ENCODE results near the gene AKR1B15. TPM values are rescaled to one million over a fixed set of nuclear protein-coding genes. Genes with fewer than 3 reads are reported as not detected.

Gene AKR1B15
- 0.15 to 0.48 TPM (median 0.28 TPM) in 3 replicates for polyA plus RNA-seq
- 2.2 TPM for polyA plus RNA-seq (2011; ENCODE audit: low read depth)
- 0.14 and 0.15 TPM in 2 replicates for polyA plus RNA-seq (2011; cell fraction: cytosol; rRNA removed)
- polyA plus RNA-seq (2011; cell fraction: nucleus; rRNA removed), result 0.25 and 0.28 TPM in 2 replicates
- polyA plus RNA-seq (2012; ENCODE audit: low replicate concordance), result 0.06 and 0.72 TPM in 2 replicates
- 0.22 to 0.23 TPM in 2 of 3 replicates, not detected in the other for polyA minus RNA-seq
- polyA minus RNA-seq (2011; cell fraction: cytosol; rRNA and poly(A)+ RNA removed), result not detected
- polyA minus RNA-seq (2011; cell fraction: nucleus; rRNA and poly(A)+ RNA removed), result not detected in 2 replicates

- H3K4me1 ChIP-seq (ENCODE audit: control insufficient read depth, extremely low read depth, insufficient read depth, low read length), result peaks cover 20% of the 10 kb centered on the region
Observed at GRCh38 chr7:134548877-134549276, at the start of gene AKR1B15. TSS of gene AKR1B15 (plus strand) at chr7:134549110. CDS start at chr7:134564620, 15,510 bp downstream.

GRCh38 chr7:134500406-134500805 lies 48.5 kb upstream of the AKR1B15 start:
- TF ChIP-seq CTCF (optimal IDR thresholded peaks at IDR 0.05 in 1 of 3, IDR thresholded peaks at IDR 0.05 in 1 of 3, conservative IDR thresholded peaks at IDR 0.05 in 1 of 3; ENCODE audit: extremely low read depth in 1 of 3, insufficient read depth in 2 of 3, low read length in 3 of 3) (no peak), EZH2 (IDR thresholded peaks at IDR 0.05; ENCODE audit: low read length) (no peak)
- H3K79me2 ChIP-seq (ENCODE audit: control insufficient read depth, insufficient read depth, low read length), result no peaks in the 10 kb centered on the region
- dilution Hi-C loops (cut with MboI; ENCODE audit: extremely low pct_ligation_motif_present, low sequenced_read_pairs), result no loop called here
- no peaks in the 10 kb centered on the region for H4K20me1 ChIP-seq (ENCODE audit: control insufficient read depth, extremely low read depth, insufficient read depth, low read length)
- H3K9me1 ChIP-seq (ENCODE audit: control insufficient read depth, extremely low read depth, insufficient read depth, low read length), result no peaks in the 10 kb centered on the region
- DNase-seq (ENCODE audit: low read depth, low spot score), result no peak
- no peaks in the 10 kb centered on the region for H3K9me3 ChIP-seq (ENCODE audit: control insufficient read depth, low read depth, low read length)
- H3K9ac ChIP-seq (ENCODE audit: control insufficient read depth, extremely low read depth, insufficient read depth, low read length), result no peak overlapping the region
- H3K27ac ChIP-seq (ENCODE audit: control insufficient read depth, insufficient read depth, low read length), result no peak overlapping the region
- H3K36me3 ChIP-seq (ENCODE audit: control insufficient read depth in 2 of 2, extremely low read depth in 1 of 2, insufficient read depth in 2 of 2, low read length in 2 of 2), result no peaks in the 10 kb centered on the region
- H3K4me3 ChIP-seq (ENCODE audit: control insufficient read depth in 2 of 3, extremely low read depth in 1 of 3, insufficient read depth in 2 of 3, low read depth in 1 of 3, low read length in 3 of 3), result no peak overlapping the region
- no peaks in the 10 kb centered on the region for H3K27me3 ChIP-seq (ENCODE audit: control insufficient read depth, extremely low read depth, insufficient read depth, low read length)
- H2AFZ ChIP-seq (ENCODE audit: control insufficient read depth, low read length), result no peak overlapping the region
- H3K4me1 ChIP-seq (ENCODE audit: control insufficient read depth, extremely low read depth, insufficient read depth, low read length), result no peaks in the 10 kb centered on the region
- FAIRE-seq, result no peak
- no peak overlapping the region for H3K4me2 ChIP-seq (ENCODE audit: control insufficient read depth, extremely low read depth, insufficient read depth, low read depth, low read length)

More at GRCh38 chr7:134548877-134549276, at the start of gene AKR1B15:
- H3K36me3 ChIP-seq (ENCODE audit: control insufficient read depth in 2 of 2, extremely low read depth in 1 of 2, insufficient read depth in 2 of 2, low read length in 2 of 2), result no peaks in the 10 kb centered on the region
- DNase-seq (ENCODE audit: low read depth, low spot score) (no peak), FAIRE-seq (no peak)
- no peak within 1 kb of the TSS for H3K9ac ChIP-seq (ENCODE audit: control insufficient read depth, extremely low read depth, insufficient read depth, low read length)
- H3K79me2 ChIP-seq (ENCODE audit: control insufficient read depth, insufficient read depth, low read length), result no peaks in the 10 kb centered on the region
- no peaks in the 10 kb centered on the region for H3K27me3 ChIP-seq (ENCODE audit: control insufficient read depth, extremely low read depth, insufficient read depth, low read length)
- H3K4me2 ChIP-seq (ENCODE audit: control insufficient read depth, extremely low read depth, insufficient read depth, low read depth, low read length), result peak within 1 kb of the TSS; percentile 57
- H4K20me1 ChIP-seq (ENCODE audit: control insufficient read depth, extremely low read depth, insufficient read depth, low read length), result no peaks in the 10 kb centered on the region
- peak within 1 kb of the TSS; percentile 12 for H3K27ac ChIP-seq (ENCODE audit: control insufficient read depth, insufficient read depth, low read length)
- no peaks in the 10 kb centered on the region for H3K9me3 ChIP-seq (ENCODE audit: control insufficient read depth, low read depth, low read length)
- no peaks in the 10 kb centered on the region for H3K9me1 ChIP-seq (ENCODE audit: control insufficient read depth, extremely low read depth, insufficient read depth, low read length)
- no peak within 1 kb of the TSS for H3K4me3 ChIP-seq (ENCODE audit: control insufficient read depth in 2 of 3, extremely low read depth in 1 of 3, insufficient read depth in 2 of 3, low read depth in 1 of 3, low read length in 3 of 3)
- TF ChIP-seq CTCF (optimal IDR thresholded peaks at IDR 0.05 in 1 of 3, IDR thresholded peaks at IDR 0.05 in 1 of 3, conservative IDR thresholded peaks at IDR 0.05 in 1 of 3; ENCODE audit: extremely low read depth in 1 of 3, insufficient read depth in 2 of 3, low read length in 3 of 3) (no peak), EZH2 (IDR thresholded peaks at IDR 0.05; ENCODE audit: low read length) (no peak)
- H2AFZ ChIP-seq (ENCODE audit: control insufficient read depth, low read length), result peak within 1 kb of the TSS; percentile 49
- dilution Hi-C loops (cut with MboI; ENCODE audit: extremely low pct_ligation_motif_present, low sequenced_read_pairs), result no loop called here

Measured in keratinocyte (primary cell).